Gastrocnemius medialis (tissue), 4 donors: ENCODE measurements around the gene KDM6A.

Experiments used
- POLR2A ChIP-seq, 2 donors: fragments of 450-650 bp; IDR thresholded peaks; one replicate each; pipeline ENCODE4 v1.6.1; 2017; ENCODE audit warnings: antibody characterized with exemption in 2 of 2, mild to moderate bottlenecking in 2 of 2, moderate library complexity in 2 of 2
- TF ChIP-seq, protein P1 (sequence below), 5 experiments: fragments of 450-650 bp in 3 of 5; fragments of 200-600 bp in 2 of 5; sonication (generic) in 2 of 5; IDR thresholded peaks in 4 of 5; conservative IDR thresholded peaks in 1 of 5; 1 replicate in 4 of 5; 2 replicates in 1 of 5; pipeline ENCODE4 v1.5.1; 2016 to 2019; ENCODE audit warnings: antibody characterized with exemption in 5 of 5, mild to moderate bottlenecking in 3 of 5, moderate library complexity in 3 of 5

DNA sequence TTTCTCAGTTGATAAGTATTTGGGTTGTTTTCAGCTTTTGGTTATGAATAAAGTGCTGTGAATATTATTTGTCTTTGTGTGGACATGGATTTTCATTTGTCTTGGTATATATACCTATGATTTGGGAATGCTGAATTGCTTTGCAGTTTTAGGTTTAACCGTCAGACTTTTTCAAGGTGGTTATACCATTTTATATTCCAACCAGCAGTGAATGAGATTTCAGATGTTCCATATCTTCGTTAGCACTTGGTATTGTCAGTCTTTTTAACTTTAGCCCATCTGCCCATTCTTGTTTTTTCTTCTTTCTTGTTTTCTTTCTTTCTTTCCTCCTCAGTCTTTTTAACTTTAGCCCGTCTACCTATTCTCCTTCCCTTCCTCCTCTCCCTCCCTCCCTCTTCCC lies 106.0 kb downstream of the KDM6A start:
- TF ChIP-seq, protein P1, sequence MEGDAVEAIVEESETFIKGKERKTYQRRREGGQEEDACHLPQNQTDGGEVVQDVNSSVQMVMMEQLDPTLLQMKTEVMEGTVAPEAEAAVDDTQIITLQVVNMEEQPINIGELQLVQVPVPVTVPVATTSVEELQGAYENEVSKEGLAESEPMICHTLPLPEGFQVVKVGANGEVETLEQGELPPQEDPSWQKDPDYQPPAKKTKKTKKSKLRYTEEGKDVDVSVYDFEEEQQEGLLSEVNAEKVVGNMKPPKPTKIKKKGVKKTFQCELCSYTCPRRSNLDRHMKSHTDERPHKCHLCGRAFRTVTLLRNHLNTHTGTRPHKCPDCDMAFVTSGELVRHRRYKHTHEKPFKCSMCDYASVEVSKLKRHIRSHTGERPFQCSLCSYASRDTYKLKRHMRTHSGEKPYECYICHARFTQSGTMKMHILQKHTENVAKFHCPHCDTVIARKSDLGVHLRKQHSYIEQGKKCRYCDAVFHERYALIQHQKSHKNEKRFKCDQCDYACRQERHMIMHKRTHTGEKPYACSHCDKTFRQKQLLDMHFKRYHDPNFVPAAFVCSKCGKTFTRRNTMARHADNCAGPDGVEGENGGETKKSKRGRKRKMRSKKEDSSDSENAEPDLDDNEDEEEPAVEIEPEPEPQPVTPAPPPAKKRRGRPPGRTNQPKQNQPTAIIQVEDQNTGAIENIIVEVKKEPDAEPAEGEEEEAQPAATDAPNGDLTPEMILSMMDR (IDR thresholded peaks at IDR 0.05 in 4 of 5, conservative IDR thresholded peaks at IDR 0.05 in 1 of 5): no peak
- TF ChIP-seq POLR2A (IDR thresholded peaks at IDR 0.05): no peak
